SU-DHL-6 (cell line): ENCODE results near the gene NUMA1.

ENCODE experiments used
- H2AFZ ChIP-seq: fragments of 200-600 bp; sonication (generic); 2 replicates; pipeline ENCODE4 v1.6.1; 2014; ENCODE audit warnings: low read depth, mild to moderate bottlenecking, moderate library complexity, mixed read lengths, antibody characterized with exemption, low read length; ENCODE audit not compliant: severe bottlenecking
- H3F3A ChIP-seq: fragments of 200-600 bp; shearing (Covaris generic); 2 replicates; pipeline ENCODE4 v1.6.0; 2016; ENCODE audit warnings: antibody characterized with exemption, mild to moderate bottlenecking; ENCODE audit not compliant: insufficient read depth
- H3K27ac ChIP-seq: fragments of 200-600 bp; sonication (generic); 2 replicates; pipeline ENCODE4 v1.5.1; 2016; ENCODE audit warnings: low read depth, mild to moderate bottlenecking, low read length, moderate library complexity, mixed read lengths
- H3K27me3 ChIP-seq: fragments of 200-600 bp; sonication (generic), shearing (Covaris generic); 2 replicates; pipeline ENCODE4 v1.6.0; 2014; ENCODE audit warnings: mild to moderate bottlenecking, low read length
- H3K36me3 ChIP-seq: fragments of 200-600 bp; sonication (generic); 2 replicates; pipeline ENCODE4 v1.6.1; 2014; ENCODE audit warnings: mild to moderate bottlenecking, low read length, mixed read lengths
- H3K4me2 ChIP-seq: fragments of 300-600, 200-600 bp; shearing (Covaris generic), sonication (generic); 2 replicates; pipeline ENCODE4 v1.6.0; 2014; ENCODE audit warnings: low read length, low read depth, mild to moderate bottlenecking; ENCODE audit not compliant: poor library complexity, severe bottlenecking
- H3K4me3 ChIP-seq: fragments of 200-600 bp; sonication (generic); 2 replicates; pipeline ENCODE4 v1.5.1; 2014; ENCODE audit warnings: antibody characterized with exemption, low read length, mild to moderate bottlenecking, mixed read lengths; ENCODE audit not compliant: insufficient read depth, poor library complexity, severe bottlenecking
- H3K79me2 ChIP-seq: fragments of 200-600 bp; sonication (generic); 2 replicates; pipeline ENCODE4 v1.6.1; 2014; ENCODE audit warnings: mild to moderate bottlenecking, low read length, moderate library complexity; ENCODE audit not compliant: insufficient read depth
- H3K9ac ChIP-seq: fragments of 200-600 bp; sonication (generic); 2 replicates; pipeline ENCODE4 v1.7.0; 2014; ENCODE audit warnings: mild to moderate bottlenecking, low read length
- H3K9me2 ChIP-seq: fragments of 200-600 bp; sonication (generic); replicated peaks from 2 replicates; pipeline ENCODE4 v1.6.1; 2014; ENCODE audit warnings: low read length; ENCODE audit not compliant: insufficient read depth
- H3K9me3 ChIP-seq: fragments of 200-600 bp; sonication (generic); 2 replicates; pipeline ENCODE4 v1.6.1; 2014; ENCODE audit warnings: low read length, mixed read lengths; ENCODE audit not compliant: insufficient read depth
- H4K20me1 ChIP-seq: fragments of 200-600 bp; sonication (generic); 2 replicates; pipeline ENCODE4 v1.6.1; 2014; ENCODE audit warnings: low read depth, mild to moderate bottlenecking, antibody characterized with exemption, low read length, moderate library complexity, mixed read lengths
- CTCF ChIP-seq: fragments of 200-600 bp; sonication (generic); IDR thresholded peaks from one replicate; pipeline ENCODE4 v1.5.1; 2017; ENCODE audit warnings: antibody characterized with exemption, mild to moderate bottlenecking, low read length, moderate library complexity; ENCODE audit not compliant: insufficient read depth, poor library complexity, severe bottlenecking
- EZH2phosphoT487 ChIP-seq: fragments of 200-600 bp; sonication (generic), shearing (Covaris generic); conservative IDR thresholded peaks from 2 replicates; pipeline ENCODE4 v1.6.1; 2018; ENCODE audit warnings: mild to moderate bottlenecking, antibody characterized with exemption, low read length, moderate library complexity, mixed read lengths

NUMA1 gene

GRCh38 chr11:72081821-72082453, 1.6 kb upstream of the NUMA1 start:
- H3K9ac ChIP-seq = no peak overlapping the region
- H3K9me3 ChIP-seq = no peaks in the 10 kb centered on the region
- no peak overlapping the region for H3K4me3 ChIP-seq
- TF ChIP-seq EZH2phosphoT487 (no peak), CTCF (no peak)
- no peaks in the 10 kb centered on the region for H3K36me3 ChIP-seq
- no peaks in the 10 kb centered on the region for H3K27me3 ChIP-seq
- H3F3A ChIP-seq = peaks cover 11% of the 10 kb centered on the region; the same call in 1 of the 2 replicates
- H3K27ac ChIP-seq = no peak overlapping the region
- H3K4me2 ChIP-seq = no peak overlapping the region
- peaks cover 32% of the 10 kb centered on the region for H3K79me2 ChIP-seq
- no peak overlapping the region for H2AFZ ChIP-seq
- H4K20me1 ChIP-seq = no peaks in the 10 kb centered on the region
- no peaks in the 10 kb centered on the region for H3K9me2 ChIP-seq

GRCh38 chr11:72081184-72081644, 872 bp upstream of the NUMA1 start:
- H3K4me3 ChIP-seq = peak overlapping the region; percentile 69
- peaks cover 39% of the 10 kb centered on the region for H3K79me2 ChIP-seq
- peak overlapping the region; percentile 86 for H2AFZ ChIP-seq
- H3K4me2 ChIP-seq = peak overlapping the region; percentile 72
- H3K27ac ChIP-seq = no peak overlapping the region
- H3K27me3 ChIP-seq = no peaks in the 10 kb centered on the region
- peak overlapping the region; percentile 59 for H3K9ac ChIP-seq
- no peaks in the 10 kb centered on the region for H3K9me2 ChIP-seq
- no peaks in the 10 kb centered on the region for H4K20me1 ChIP-seq
- no peaks in the 10 kb centered on the region for H3K36me3 ChIP-seq
- H3K9me3 ChIP-seq = no peaks in the 10 kb centered on the region
- TF ChIP-seq CTCF (no peak), EZH2phosphoT487 (no peak)
- H3F3A ChIP-seq = 0 out of 2 replicates have a peak, but pooled peaks cover 8% of the 10 kb centered on the region

- H2AFZ ChIP-seq = peak overlapping the region; percentile 73
These were observed 470 bp downstream of the NUMA1 start for GRCh38 chr11:72079819-72080325.

More at GRCh38 chr11:72079819-72080325, 470 bp downstream of the NUMA1 start:
- H3K9ac ChIP-seq = peak overlapping the region; percentile 75
- H3F3A ChIP-seq = 0 out of 2 replicates have a peak, but pooled peaks cover 8% of the 10 kb centered on the region
- no peaks in the 10 kb centered on the region for H3K27me3 ChIP-seq
- H3K27ac ChIP-seq = peak overlapping the region; percentile 77
- H3K9me2 ChIP-seq = no peaks in the 10 kb centered on the region
- peak overlapping the region; percentile 93 for H3K4me3 ChIP-seq
- TF ChIP-seq CTCF (no peak), EZH2phosphoT487 (no peak)
- no peaks in the 10 kb centered on the region for H3K9me3 ChIP-seq
- H4K20me1 ChIP-seq = no peaks in the 10 kb centered on the region
- H3K36me3 ChIP-seq = no peaks in the 10 kb centered on the region
- H3K79me2 ChIP-seq = peaks cover 52% of the 10 kb centered on the region
- peak overlapping the region; percentile 94 for H3K4me2 ChIP-seq
